Measurements from ENCODE around the gene RPP40.

RPP40 gene, protein sequence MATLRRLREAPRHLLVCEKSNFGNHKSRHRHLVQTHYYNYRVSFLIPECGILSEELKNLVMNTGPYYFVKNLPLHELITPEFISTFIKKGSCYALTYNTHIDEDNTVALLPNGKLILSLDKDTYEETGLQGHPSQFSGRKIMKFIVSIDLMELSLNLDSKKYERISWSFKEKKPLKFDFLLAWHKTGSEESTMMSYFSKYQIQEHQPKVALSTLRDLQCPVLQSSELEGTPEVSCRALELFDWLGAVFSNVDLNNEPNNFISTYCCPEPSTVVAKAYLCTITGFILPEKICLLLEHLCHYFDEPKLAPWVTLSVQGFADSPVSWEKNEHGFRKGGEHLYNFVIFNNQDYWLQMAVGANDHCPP

DNA sequence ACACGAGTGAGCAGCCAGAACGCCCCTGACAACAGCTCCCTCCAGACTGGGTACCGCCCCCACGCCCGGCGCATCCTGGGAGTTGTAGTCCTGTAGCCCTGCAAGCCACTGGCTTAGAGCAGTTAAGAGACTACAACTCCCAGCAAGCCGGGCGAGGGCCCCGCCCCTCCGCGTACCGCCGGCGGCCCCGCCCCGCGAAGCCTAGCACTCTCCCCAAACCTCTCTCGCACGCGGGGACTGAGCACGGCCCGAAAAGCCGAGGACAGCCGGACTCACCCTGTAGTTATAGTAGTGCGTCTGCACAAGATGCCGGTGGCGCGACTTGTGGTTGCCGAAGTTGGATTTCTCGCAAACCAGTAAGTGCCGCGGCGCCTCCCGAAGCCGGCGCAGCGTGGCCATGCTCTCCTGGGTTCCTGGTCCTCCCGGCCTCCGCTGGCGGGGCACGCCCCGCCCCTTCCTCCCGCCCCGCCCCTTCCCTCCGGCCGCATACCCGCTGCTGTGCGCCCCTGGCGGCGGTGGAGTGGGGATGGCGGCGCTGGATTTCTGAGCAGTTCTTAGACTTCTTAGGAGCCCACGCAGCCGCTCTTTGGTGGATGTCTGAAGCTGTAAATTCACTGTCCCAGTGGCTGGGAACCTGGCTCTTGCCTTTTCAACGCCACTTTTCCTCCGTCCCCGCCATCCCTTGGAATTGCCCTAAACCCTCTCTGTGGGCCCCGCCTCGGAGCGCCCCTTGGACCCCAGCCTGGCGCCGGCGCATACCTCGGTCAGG lies at the start of gene RPP40:
TSS of gene RPP40 (minus strand) at position 434 of the 769 bp plus-strand sequence. CDS start at position 399, 35 bp downstream.
- Histone ChIP-seq H3K9me3 (ENCODE audit: control insufficient read depth, low read length) (no peaks in the 10 kb centered on the region), H3K4me1 (ENCODE audit: control insufficient read depth, insufficient read depth, low read length) (peaks cover 10% of the 10 kb centered on the region), H3K4me3 (ENCODE audit: low read length) (peak within 1 kb of the TSS; percentile 86), H3K9ac (ENCODE audit: low read length) (peak within 1 kb of the TSS; percentile 95), H3K36me3 (ENCODE audit: control insufficient read depth, insufficient read depth, low read length, severe bottlenecking) (peaks cover 15% of the 10 kb centered on the region), H3K27me3 (replicated peaks; ENCODE audit: control insufficient read depth, insufficient read depth, low read length) (no peaks in the 10 kb centered on the region)
- peak; percentile 99 for DNase-seq (ENCODE audit: low read depth)

DNA sequence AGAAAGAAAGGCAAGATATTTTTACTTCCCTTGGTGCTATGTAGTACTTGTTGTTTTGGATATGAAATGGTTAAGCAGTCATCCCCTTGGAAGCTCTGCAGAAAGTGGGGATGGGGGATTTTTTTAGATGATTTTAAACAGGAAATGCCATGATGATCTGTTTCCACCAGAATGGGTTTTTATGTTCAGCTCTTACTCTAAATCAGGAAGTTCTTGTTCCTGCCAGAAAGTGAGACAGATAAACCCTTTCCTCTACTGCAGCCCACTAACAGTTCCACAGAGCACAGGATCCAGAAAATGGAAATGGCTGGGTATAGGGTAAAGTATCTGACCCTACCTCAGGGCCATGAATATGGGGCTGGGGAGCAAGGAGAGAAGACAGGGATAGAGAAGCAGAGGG lies 49.2 kb upstream of the RPP40 start:
- H3K4me1 ChIP-seq (ENCODE audit: control insufficient read depth, insufficient read depth, low read length): peaks cover 6% of the 10 kb centered on the region
- DNase-seq (ENCODE audit: low read depth): no peak
- no peaks in the 10 kb centered on the region for H3K36me3 ChIP-seq (ENCODE audit: control insufficient read depth, insufficient read depth, low read length, severe bottlenecking)
- peaks cover 18% of the 10 kb centered on the region for H3K9me3 ChIP-seq (ENCODE audit: control insufficient read depth, low read length)
- H3K4me3 ChIP-seq (ENCODE audit: low read length): no peak overlapping the region
- no peak overlapping the region for H3K9ac ChIP-seq (ENCODE audit: low read length)
- no peaks in the 10 kb centered on the region for H3K27me3 ChIP-seq (replicated peaks; ENCODE audit: control insufficient read depth, insufficient read depth, low read length)

DNA sequence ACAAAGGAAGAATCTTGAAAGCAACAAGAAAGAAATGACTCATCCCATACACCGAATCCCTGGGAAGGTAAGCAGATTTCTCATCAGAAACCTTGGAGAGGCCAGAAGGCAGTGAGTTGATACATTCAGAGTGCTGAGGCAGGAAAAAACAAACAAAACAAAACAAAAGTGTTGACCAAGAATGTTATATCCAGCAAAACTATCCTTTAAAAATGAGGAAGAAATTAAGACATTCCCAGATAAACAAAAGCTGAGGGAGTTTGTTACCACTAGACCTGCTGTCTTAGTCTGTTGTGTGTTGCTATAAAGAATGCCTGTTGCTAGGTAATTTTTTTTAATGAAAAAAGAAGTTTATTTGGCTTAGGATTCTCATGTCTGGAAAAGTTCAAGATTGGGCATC lies 47.6 kb upstream of the RPP40 start:
- Histone ChIP-seq H3K9ac (ENCODE audit: low read length) (no peak overlapping the region), H3K4me1 (ENCODE audit: control insufficient read depth, insufficient read depth, low read length) (peaks cover 6% of the 10 kb centered on the region), H3K9me3 (ENCODE audit: control insufficient read depth, low read length) (peaks cover 18% of the 10 kb centered on the region), H3K4me3 (ENCODE audit: low read length) (no peak overlapping the region), H3K36me3 (ENCODE audit: control insufficient read depth, insufficient read depth, low read length, severe bottlenecking) (no peaks in the 10 kb centered on the region), H3K27me3 (replicated peaks; ENCODE audit: control insufficient read depth, insufficient read depth, low read length) (no peaks in the 10 kb centered on the region)
- no peak for DNase-seq (ENCODE audit: low read depth)

DNA sequence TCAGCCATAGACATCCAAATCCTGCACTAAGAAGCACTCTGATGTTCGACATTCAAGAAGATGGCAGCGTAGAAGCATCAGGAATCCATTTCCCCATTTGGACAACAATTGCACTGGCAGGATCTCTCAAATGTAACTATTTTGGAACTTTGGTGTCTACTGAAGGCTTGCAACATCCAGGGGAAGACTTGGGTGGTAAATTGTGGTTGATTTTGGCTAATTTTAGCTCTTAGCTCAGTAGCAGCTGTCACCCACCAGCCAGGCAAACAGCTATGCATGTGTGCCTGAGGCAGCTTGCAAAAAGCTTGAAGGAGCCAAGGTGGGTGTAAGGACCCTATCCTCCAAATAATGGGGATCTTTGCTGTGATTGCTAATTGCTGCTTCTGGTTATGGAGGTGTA lies 46.2 kb upstream of the RPP40 start:
- Histone ChIP-seq H3K9me3 (ENCODE audit: control insufficient read depth, low read length) (peaks cover 18% of the 10 kb centered on the region), H3K27me3 (replicated peaks; ENCODE audit: control insufficient read depth, insufficient read depth, low read length) (no peaks in the 10 kb centered on the region), H3K36me3 (ENCODE audit: control insufficient read depth, insufficient read depth, low read length, severe bottlenecking) (no peaks in the 10 kb centered on the region), H3K4me3 (ENCODE audit: low read length) (no peak overlapping the region), H3K9ac (ENCODE audit: low read length) (no peak overlapping the region), H3K4me1 (ENCODE audit: control insufficient read depth, insufficient read depth, low read length) (peaks cover 6% of the 10 kb centered on the region)
- no peak for DNase-seq (ENCODE audit: low read depth)

DNA sequence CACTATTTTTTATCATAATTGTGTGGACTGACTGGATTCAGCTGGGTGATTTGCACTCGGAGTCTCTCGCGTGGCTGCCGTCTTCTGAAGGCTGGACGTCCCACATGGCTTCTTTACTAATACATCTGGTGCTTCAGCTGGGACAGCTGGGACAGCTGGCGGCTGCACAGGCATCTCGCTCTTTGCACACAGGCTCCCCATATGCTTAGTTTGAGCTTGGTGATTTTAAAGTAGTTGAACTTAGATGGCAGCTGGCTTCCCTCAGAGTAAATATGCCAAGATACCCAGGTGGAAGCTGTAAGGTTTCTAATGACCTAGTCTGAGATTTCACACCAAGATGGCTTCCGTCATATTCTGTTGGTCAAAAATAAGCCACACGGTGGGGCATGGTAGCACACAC lies 42.6 kb upstream of the RPP40 start:
- Histone ChIP-seq H3K9me3 (ENCODE audit: control insufficient read depth, low read length) (peaks cover 13% of the 10 kb centered on the region), H3K27me3 (replicated peaks; ENCODE audit: control insufficient read depth, insufficient read depth, low read length) (no peaks in the 10 kb centered on the region), H3K9ac (ENCODE audit: low read length) (no peak overlapping the region), H3K36me3 (ENCODE audit: control insufficient read depth, insufficient read depth, low read length, severe bottlenecking) (no peaks in the 10 kb centered on the region), H3K4me3 (ENCODE audit: low read length) (no peak overlapping the region), H3K4me1 (ENCODE audit: control insufficient read depth, insufficient read depth, low read length) (no peaks in the 10 kb centered on the region)
- DNase-seq (ENCODE audit: low read depth): no peak

DNA sequence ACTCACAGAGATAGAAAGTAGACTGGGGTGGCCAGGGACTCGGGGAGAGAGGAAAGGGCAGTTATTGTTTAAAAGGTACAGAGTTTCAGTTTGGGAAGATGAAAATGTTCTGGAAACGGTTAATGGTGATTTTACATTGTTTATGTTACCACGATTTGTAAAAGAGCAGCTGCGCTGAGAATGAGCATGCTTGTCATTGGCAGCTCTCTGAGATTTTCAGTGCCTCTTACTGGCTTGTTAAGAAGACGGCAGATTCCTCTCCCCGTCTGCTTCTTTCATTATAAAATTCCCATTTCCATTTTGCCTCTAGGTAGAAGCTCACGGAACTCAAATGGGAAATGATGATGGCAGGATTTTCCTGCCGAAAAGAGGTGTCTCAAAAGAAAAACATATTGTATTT lies 41.6 kb upstream of the RPP40 start:
- Histone ChIP-seq H3K4me1 (ENCODE audit: control insufficient read depth, insufficient read depth, low read length) (no peaks in the 10 kb centered on the region), H3K4me3 (ENCODE audit: low read length) (no peak overlapping the region), H3K36me3 (ENCODE audit: control insufficient read depth, insufficient read depth, low read length, severe bottlenecking) (no peaks in the 10 kb centered on the region), H3K9ac (ENCODE audit: low read length) (no peak overlapping the region), H3K27me3 (replicated peaks; ENCODE audit: control insufficient read depth, insufficient read depth, low read length) (no peaks in the 10 kb centered on the region), H3K9me3 (ENCODE audit: control insufficient read depth, low read length) (peaks cover 3% of the 10 kb centered on the region)
- no peak for DNase-seq (ENCODE audit: low read depth)

DNA sequence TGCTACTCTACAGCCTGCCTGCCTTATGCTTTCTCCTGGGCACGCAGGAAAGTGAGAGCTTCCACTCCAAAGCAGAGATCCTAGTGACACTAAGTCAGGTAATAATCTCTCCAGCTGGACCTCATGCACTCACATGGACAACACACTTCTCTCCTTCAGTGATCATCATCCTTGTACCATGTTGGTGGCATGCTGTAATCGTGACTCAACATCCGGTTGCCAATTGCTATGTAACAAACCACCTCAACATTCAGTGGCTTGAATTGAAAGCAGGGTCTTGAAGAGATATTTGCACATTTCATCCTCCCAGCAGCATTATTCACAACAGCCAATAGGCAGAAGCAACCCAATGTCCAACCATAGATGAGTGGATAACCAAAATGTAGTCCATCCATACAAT lies 41.0 kb upstream of the RPP40 start:
- no peak for DNase-seq (ENCODE audit: low read depth)
- Histone ChIP-seq H3K4me1 (ENCODE audit: control insufficient read depth, insufficient read depth, low read length) (no peaks in the 10 kb centered on the region), H3K9me3 (ENCODE audit: control insufficient read depth, low read length) (peaks cover 3% of the 10 kb centered on the region), H3K4me3 (ENCODE audit: low read length) (no peak overlapping the region), H3K9ac (ENCODE audit: low read length) (no peak overlapping the region), H3K36me3 (ENCODE audit: control insufficient read depth, insufficient read depth, low read length, severe bottlenecking) (no peaks in the 10 kb centered on the region), H3K27me3 (replicated peaks; ENCODE audit: control insufficient read depth, insufficient read depth, low read length) (no peaks in the 10 kb centered on the region)

DNA sequence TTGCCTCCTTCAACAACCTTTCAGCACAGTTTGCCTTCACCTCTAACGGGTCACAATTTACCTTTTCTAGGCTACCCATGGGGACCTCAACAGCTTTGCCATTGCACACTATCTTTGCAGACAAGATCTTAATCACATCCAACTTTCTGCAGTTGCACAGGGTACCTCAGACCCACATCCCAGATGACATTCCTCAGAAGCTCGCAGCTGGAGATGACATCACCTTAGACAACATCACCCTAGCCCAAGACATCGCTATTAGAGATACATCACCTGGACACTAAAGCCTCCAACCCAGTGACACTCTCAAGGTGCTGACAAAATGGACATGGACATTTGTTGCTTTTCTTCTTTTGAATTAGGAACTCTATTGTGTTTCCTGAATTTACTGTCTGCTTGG lies 38.6 kb upstream of the RPP40 start:
- Histone ChIP-seq H3K9ac (ENCODE audit: low read length) (no peak overlapping the region), H3K27me3 (replicated peaks; ENCODE audit: control insufficient read depth, insufficient read depth, low read length) (no peaks in the 10 kb centered on the region), H3K9me3 (ENCODE audit: control insufficient read depth, low read length) (no peaks in the 10 kb centered on the region), H3K4me3 (ENCODE audit: low read length) (no peak overlapping the region), H3K36me3 (ENCODE audit: control insufficient read depth, insufficient read depth, low read length, severe bottlenecking) (no peaks in the 10 kb centered on the region), H3K4me1 (ENCODE audit: control insufficient read depth, insufficient read depth, low read length) (no peaks in the 10 kb centered on the region)
- DNase-seq (ENCODE audit: low read depth): no peak

DNA sequence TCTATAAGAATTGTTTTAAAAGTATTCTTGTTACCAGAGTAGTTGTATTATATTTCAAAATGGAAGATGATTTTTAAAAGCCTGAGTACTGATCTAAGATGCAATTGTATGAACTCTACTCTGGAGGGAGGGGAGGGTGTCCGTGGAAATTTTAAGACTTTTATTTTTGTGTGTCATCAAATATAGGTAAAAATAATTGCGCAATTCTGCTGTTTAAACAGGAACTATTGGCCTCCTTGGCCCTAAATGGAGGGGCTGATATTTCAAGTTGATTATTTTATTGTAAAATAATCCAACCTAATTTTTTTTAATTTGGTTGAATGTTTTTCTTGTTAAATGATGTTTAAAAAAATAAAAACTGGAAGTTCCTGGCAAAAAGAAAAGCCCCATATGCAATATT lies 38.1 kb upstream of the RPP40 start:
- Histone ChIP-seq H3K4me1 (ENCODE audit: control insufficient read depth, insufficient read depth, low read length) (no peaks in the 10 kb centered on the region), H3K36me3 (ENCODE audit: control insufficient read depth, insufficient read depth, low read length, severe bottlenecking) (no peaks in the 10 kb centered on the region), H3K9ac (ENCODE audit: low read length) (no peak overlapping the region), H3K27me3 (replicated peaks; ENCODE audit: control insufficient read depth, insufficient read depth, low read length) (no peaks in the 10 kb centered on the region), H3K4me3 (ENCODE audit: low read length) (no peak overlapping the region), H3K9me3 (ENCODE audit: control insufficient read depth, low read length) (no peaks in the 10 kb centered on the region)
- DNase-seq (ENCODE audit: low read depth): no peak

DNA sequence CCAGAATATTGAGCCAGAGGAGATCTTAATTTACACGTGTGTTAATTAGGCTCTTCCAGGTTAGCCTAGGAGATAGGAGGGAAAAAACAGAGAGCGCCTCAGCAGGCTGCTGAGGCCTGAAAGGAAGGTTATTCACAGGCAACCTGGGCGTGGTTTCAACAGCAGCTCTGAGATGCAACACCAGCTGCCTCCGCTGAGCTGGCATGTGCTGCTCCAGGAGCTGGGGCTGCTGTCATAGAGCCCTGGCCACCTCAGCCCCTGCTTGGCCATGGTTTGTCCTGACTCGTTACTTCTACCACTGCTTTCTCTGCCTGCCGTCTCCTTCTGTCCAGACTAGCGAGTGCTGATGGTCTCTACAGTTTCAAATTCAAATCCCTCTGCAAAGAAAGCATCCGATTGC lies 32.4 kb upstream of the RPP40 start:
- Histone ChIP-seq H3K36me3 (ENCODE audit: control insufficient read depth, insufficient read depth, low read length, severe bottlenecking) (no peaks in the 10 kb centered on the region), H3K27me3 (replicated peaks; ENCODE audit: control insufficient read depth, insufficient read depth, low read length) (no peaks in the 10 kb centered on the region), H3K9ac (ENCODE audit: low read length) (no peak overlapping the region), H3K9me3 (ENCODE audit: control insufficient read depth, low read length) (no peaks in the 10 kb centered on the region), H3K4me3 (ENCODE audit: low read length) (no peak overlapping the region), H3K4me1 (ENCODE audit: control insufficient read depth, insufficient read depth, low read length) (peaks cover 11% of the 10 kb centered on the region)
- no peak for DNase-seq (ENCODE audit: low read depth)

DNA sequence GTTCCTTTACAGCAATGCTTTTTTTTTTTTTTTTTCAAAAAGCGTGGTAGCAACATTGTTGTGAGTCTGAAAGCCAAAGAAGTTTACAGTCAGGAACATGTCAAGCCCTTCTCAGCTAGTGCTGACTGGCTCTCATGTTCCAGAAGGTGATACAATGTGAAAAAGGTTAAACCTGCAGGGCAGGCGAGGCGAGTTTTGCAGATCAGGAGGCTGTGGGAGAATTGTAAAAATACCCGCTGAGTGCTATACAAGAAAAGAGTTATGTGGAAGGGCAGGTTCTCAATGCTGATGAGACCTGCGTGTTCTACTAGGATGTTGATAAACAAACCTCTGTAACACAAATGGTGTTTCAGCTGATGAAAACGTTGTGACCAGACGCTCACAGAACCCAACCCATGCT lies 30.9 kb upstream of the RPP40 start:
- Histone ChIP-seq H3K36me3 (ENCODE audit: control insufficient read depth, insufficient read depth, low read length, severe bottlenecking) (no peaks in the 10 kb centered on the region), H3K4me3 (ENCODE audit: low read length) (no peak overlapping the region), H3K9ac (ENCODE audit: low read length) (no peak overlapping the region), H3K9me3 (ENCODE audit: control insufficient read depth, low read length) (no peaks in the 10 kb centered on the region), H3K27me3 (replicated peaks; ENCODE audit: control insufficient read depth, insufficient read depth, low read length) (no peaks in the 10 kb centered on the region), H3K4me1 (ENCODE audit: control insufficient read depth, insufficient read depth, low read length) (peaks cover 14% of the 10 kb centered on the region)
- DNase-seq (ENCODE audit: low read depth): no peak
